HG02678 (cell line): ENCODE measurements around the gene PTPRM.

Source experiments
- ATAC-seq: cut with Tn5 transposase; IDR thresholded peaks from one replicate; pipeline ENCODE4 v1.9.1; 2021; ENCODE audit warnings: mild to moderate bottlenecking, moderate library complexity; ENCODE audit not compliant: unreplicated experiment

Gene PTPRM

DNA sequence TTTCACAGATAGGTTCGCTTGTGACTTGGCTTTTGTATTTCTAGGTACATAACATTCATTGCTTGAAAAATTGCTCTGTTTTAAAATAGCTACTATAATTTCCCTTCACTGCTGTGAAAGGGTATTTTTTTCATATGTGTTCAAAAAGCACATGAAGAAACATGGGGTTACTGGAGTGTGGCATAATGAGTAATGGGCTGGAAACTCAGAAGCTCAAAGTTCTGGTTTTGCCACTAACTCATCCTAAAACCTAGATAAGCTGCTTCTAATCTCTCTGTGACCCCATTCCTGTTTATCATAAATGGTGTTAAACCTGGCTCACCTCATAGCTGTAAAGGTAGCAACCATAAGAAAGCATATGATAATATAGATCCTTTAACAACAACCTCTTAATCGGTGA lies 319.3 kb downstream of the PTPRM start:
- ATAC-seq = no peak

DNA sequence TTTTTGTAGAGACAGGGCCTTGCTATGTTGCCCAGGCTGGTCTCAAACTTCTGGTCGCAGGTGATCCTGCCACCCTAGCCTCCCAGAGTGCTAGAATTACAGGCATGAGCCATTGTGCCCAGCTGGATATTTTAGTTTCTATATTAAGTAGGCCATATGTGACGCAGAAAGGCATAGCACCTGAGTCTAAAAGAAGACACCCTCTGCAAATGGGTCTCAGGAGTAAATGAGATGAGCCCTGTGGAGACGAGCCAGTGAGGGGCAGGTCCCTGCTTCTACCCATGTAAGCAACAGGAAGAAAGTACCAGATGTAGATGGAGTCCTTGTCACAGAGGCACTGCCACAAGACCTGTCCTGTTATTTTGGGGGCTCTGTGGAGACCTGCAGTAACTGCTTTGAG lies 322.4 kb downstream of the PTPRM start:
- ATAC-seq = no peak

- no peak for ATAC-seq
Measured at GRCh38 chr18:7890075-7890474, 323.0 kb downstream of the PTPRM start.

DNA sequence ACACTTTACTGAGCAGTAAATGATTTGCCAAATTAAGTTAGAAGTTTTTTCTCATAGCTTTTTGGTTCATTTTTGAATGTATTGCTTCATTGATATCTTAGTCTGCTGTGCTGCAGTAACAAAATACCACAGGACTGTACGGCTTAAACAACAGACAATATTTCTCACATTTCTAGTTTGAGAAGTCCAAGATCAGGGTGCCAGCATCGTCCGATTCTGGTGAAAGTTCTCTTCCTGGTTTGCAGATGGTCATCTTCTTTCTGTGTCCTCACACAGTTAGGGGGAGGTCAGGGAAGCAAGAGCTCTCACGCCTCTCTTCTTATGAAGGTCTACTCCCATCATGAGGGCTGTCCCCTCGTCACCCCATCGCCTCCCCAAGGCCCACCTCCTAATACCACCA lies 325.4 kb downstream of the PTPRM start:
- no peak for ATAC-seq

GRCh38 chr18:7894592-7894991 lies 327.5 kb downstream of the PTPRM start:
- ATAC-seq = no peak

- ATAC-seq = no peak
Measured at GRCh38 chr18:7895346-7895745, 328.2 kb downstream of the PTPRM start.

GRCh38 chr18:7896161-7896560 lies 329.0 kb downstream of the PTPRM start:
- ATAC-seq = no peak

GRCh38 chr18:7896805-7897518 lies 329.8 kb downstream of the PTPRM start:
- ATAC-seq = no peak

GRCh38 chr18:7898181-7898580 lies 331.1 kb downstream of the PTPRM start:
- ATAC-seq = no peak

DNA sequence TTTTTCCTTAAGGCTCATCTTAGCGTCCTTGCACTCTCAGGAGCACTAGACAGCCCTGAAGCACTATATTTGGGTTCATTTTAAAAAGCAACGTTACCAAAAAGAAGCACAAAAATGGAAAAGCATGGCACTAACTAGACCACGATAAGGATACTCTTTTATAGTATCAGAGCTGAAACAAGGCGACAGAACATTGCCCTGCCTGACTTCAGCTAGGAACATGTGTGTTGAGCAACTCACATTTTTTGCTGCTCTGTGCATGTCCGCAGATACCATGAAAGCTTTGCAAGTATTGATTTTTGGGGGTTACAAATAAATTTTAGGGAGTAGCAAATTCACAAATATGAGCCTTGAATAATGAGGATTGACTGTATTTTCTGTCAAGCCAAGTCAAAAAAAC lies 332.0 kb downstream of the PTPRM start:
- no peak for ATAC-seq

DNA sequence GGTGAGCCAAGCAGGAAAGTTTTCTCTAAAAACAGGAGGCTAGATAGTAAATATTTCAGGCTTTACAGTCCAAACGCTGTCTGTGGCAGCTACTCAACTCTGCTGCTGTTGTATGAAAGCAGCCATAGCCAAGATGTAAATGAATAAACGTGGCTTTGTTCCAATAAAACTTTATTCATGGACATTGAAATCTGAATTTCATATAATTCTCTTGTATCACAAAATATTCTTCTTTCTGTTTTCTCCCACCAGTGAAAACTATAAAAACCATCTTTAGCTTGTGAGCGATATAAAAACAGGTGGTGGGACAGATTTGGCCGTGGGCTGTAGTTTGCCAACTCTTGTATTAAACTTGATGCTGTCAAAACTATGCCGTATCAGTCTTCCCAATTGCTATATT lies 333.0 kb downstream of the PTPRM start:
- ATAC-seq = no peak

DNA sequence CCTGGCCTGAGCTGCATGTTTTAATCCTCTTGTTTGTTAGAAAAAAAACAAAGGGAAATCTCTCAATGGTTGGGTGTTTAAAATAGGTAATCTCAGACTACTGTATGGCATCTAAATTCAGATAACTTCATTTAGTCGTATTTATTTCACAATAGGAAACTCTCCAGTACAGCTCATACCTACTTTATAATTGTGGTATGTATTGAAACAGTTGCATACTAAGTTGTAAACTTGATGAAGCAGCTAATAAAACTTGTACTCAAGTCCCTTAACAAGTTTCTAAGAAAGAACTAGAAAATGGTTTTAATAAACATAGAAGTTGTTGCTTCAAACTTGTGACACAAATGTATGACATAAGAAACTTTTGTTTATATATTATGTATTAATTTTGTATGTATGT lies 334.5 kb downstream of the PTPRM start:
- ATAC-seq = no peak

DNA sequence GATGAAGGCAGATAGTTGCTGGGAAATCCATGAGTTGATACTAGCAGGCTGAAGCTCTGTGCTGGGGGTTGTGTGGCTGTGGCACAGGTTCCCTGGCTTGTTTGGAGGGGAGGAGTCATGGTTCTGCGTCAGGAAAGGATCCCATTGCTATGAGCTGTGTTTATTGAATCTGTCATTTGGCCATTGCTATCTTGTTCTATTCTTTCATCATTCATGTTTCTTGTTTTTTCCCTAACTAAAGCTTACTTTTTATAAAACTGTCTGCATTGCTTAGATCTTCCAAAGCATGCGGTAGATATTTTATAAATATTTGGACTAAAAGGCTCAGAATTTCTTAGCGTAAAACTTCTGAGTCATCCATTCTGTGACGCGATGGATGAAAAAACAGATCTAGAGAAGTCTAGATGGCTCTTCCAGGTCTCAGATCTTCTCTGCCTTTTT lies 335.3 kb downstream of the PTPRM start:
- no peak for ATAC-seq

- no peak for ATAC-seq
Measured at GRCh38 chr18:7904529-7904928, 337.4 kb downstream of the PTPRM start.

DNA sequence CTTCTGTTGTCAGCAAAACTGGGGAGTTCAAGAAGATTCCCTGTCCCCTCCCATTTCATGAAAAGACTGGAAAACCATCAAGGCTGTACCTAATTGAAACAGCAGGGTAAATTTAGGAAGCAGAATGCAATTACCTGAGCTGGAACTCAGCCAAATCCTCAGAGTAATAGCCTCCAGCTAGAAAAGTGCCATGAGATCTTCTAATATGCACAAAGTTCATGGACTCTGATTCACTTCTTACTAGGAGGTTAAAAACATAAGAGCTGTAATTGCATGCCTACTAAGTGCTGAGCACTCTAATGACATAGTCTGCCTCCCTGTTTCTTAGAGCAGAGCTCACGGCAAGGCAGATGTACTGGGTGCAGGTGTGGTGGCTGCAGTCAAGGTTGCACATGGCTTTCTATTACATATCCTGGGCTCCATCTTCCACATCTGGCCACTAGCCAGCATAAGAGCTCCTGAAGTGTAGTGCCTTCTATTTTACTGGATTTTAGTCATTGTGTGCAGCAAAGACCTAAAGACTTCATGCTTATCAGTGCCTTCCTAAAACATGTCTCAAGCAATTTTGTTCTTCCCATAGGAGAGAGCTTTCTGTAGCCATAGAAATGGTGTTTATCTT lies 341.7 kb downstream of the PTPRM start:
- ATAC-seq = no peak

GRCh38 chr18:7914834-7915670 lies 347.9 kb downstream of the PTPRM start:
- ATAC-seq = no peak

GRCh38 chr18:7918701-7919100 lies 351.6 kb downstream of the PTPRM start:
- no peak for ATAC-seq

GRCh38 chr18:7919565-7919964 lies 352.4 kb downstream of the PTPRM start:
- no peak for ATAC-seq

- no peak for ATAC-seq
Measured at GRCh38 chr18:7921938-7922587, 354.9 kb downstream of the PTPRM start.

DNA sequence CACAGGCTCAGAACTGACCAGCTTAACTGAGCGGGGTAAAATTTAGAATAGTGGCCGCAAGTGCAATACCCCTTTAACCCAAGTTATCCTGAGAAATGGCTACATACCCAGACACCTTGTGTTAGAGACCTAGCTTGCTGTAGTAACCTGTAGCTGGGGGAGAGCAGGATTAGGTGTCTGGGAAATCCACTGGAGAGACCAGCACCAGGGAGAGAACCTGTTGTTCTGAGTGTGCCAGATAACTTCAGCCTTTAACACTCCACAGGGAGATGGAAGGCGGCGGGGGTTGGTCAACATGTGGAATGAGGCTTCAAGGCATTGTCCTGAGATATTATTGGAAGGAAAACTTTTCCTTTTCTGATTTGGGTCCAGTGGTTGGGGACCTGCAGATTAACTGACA lies 356.0 kb downstream of the PTPRM start:
- no peak for ATAC-seq

GRCh38 chr18:7924616-7925015 lies 357.5 kb downstream of the PTPRM start:
- ATAC-seq = no peak
